ENCODE data around the gene WBP4. TPM values are rescaled to one million over a fixed set of nuclear protein-coding genes. Genes with fewer than 3 reads are reported as not detected.

WBP4 gene
- total and polyA plus RNA-seq, 2 of the 4 experiments (the other 2 are of a cell fraction): 4.3 to 11.0 TPM

- POLR2A ChIA-PET (ENCODE audit: unreplicated experiment): no interaction called here
- H3K4ac ChIP-seq (ENCODE audit: low read depth, low read length): no peak overlapping the region
- H3K4me2 ChIP-seq (ENCODE audit: low read depth, low read length): no peak overlapping the region
Observed at GRCh38 chr13:41013835-41014234, 47.5 kb upstream of the WBP4 start.

More at GRCh38 chr13:41013835-41014234, 47.5 kb upstream of the WBP4 start:
- H2AK9ac ChIP-seq (replicated peaks; ENCODE audit: low read depth, low read length, poor library complexity): no peak overlapping the region
- no peak overlapping the region for H4K91ac ChIP-seq (ENCODE audit: insufficient read depth, low read depth, low read length)
- H2BK20ac ChIP-seq (ENCODE audit: low read depth, low read length): no peak overlapping the region
- no peak overlapping the region for H3K9ac ChIP-seq (ENCODE audit: low read depth, low read length)
- no peaks in the 10 kb centered on the region for H3K9me1 ChIP-seq (ENCODE audit: insufficient read depth, low read length)
- H3K14ac ChIP-seq (replicated peaks; ENCODE audit: low read depth, low read length): no peak overlapping the region
- ATAC-seq (ENCODE audit: low read depth) (no peak), DNase-seq (no peak)
- H3K79me1 ChIP-seq (ENCODE audit: low read depth in 1 of 2, low read length in 2 of 2): peaks cover 28 to 43% of the 10 kb centered on the region in 2 experiments
- H2AFZ ChIP-seq (replicated peaks; ENCODE audit: low read length, poor library complexity): no peak overlapping the region
- intact Hi-C loops (cut with micrococcal nuclease) (no loop called here), in situ Hi-C loops (cut with MboI; ENCODE audit: low sequenced_read_pairs) (no loop called here), dilution Hi-C loops (cut with HindIII; ENCODE audit: low sequenced_read_pairs, unreplicated experiment) (no loop called here)
- no peak overlapping the region for H3K4me3 ChIP-seq (ENCODE audit: insufficient read depth, low read depth, low read length)
- H3K4me1 ChIP-seq (ENCODE audit: control insufficient read depth, insufficient read depth, low read length): no peaks in the 10 kb centered on the region; the same call in 1 of the 2 replicates
- peaks cover 16% of the 10 kb centered on the region for H4K20me1 ChIP-seq (ENCODE audit: insufficient read depth, low read length)
- no peak for TF ChIP-seq RAD21 (IDR thresholded peaks at IDR 0.05; ENCODE audit: low read length)
- TF ChIP-seq POLR2A (IDR thresholded peaks at IDR 0.05; ENCODE audit: low read depth, low read length): no peak
- no peak for TF ChIP-seq USF2 (IDR thresholded peaks at IDR 0.05; ENCODE audit: low read depth, low read length)
- no peak for TF ChIP-seq CEBPB (IDR thresholded peaks at IDR 0.05; ENCODE audit: low read depth, low read length)
- no peak for TF ChIP-seq SMC3 (IDR thresholded peaks at IDR 0.05; ENCODE audit: low read depth, low read length)
- TF ChIP-seq FOS (IDR thresholded peaks at IDR 0.05; ENCODE audit: low read depth, low read length): no peak
- TF ChIP-seq NFE2L2 (IDR thresholded peaks at IDR 0.05; ENCODE audit: low read depth, low read length): no peak
- no peak for TF ChIP-seq MAFK (IDR thresholded peaks at IDR 0.05; ENCODE audit: low read depth, low read length)
- TF ChIP-seq CHD1 (IDR thresholded peaks at IDR 0.05; ENCODE audit: low read depth, low read length): no peak
- TF ChIP-seq RFX5 (IDR thresholded peaks at IDR 0.05; ENCODE audit: low read depth, low read length): no peak
- CTCF ChIA-PET: interaction anchor here (0.8 kb wide), 1 partner anchor 11 kb away, joined by 3 read pairs; no protein-coding TSS in a partner anchor
- H3K27me3 ChIP-seq (ENCODE audit: control insufficient read depth, insufficient read depth, low read length): no peaks in the 10 kb centered on the region
- no TSS peak for BruUV-seq (replicated peaks)
- no peak overlapping the region for H2BK15ac ChIP-seq (ENCODE audit: low read depth, low read length)
- no peak overlapping the region for H3K18ac ChIP-seq (ENCODE audit: low read depth, low read length)
- no peak overlapping the region for H2BK5ac ChIP-seq (ENCODE audit: low read depth, low read length, poor library complexity, severe bottlenecking)
- H3K23ac ChIP-seq (ENCODE audit: low read depth, low read length): no peak overlapping the region
- WGBS, 2 experiments (ENCODE audit: extremely low coverage in 2 of 2, insufficient read length in 1 of 2): no CpG with 5 or more reads among the region's 2 CpGs
- H4K5ac ChIP-seq (ENCODE audit: low read depth, low read length): no peak overlapping the region
- H2BK120ac ChIP-seq (ENCODE audit: low read depth, low read length): no peak overlapping the region
- H3K9me3 ChIP-seq (ENCODE audit: control insufficient read depth, insufficient read depth, low read length): no peaks in the 10 kb centered on the region
- H3K36me3 ChIP-seq (ENCODE audit: control insufficient read depth, insufficient read depth, low read length): 0 out of 2 replicates have a peak, but pooled peaks cover 3% of the 10 kb centered on the region
- H3K56ac ChIP-seq (ENCODE audit: extremely low read depth, insufficient read depth, low read length): no peak overlapping the region
- no peak overlapping the region for H3K27ac ChIP-seq (ENCODE audit: insufficient read depth, low read length)
- no peak overlapping the region for H2AK5ac ChIP-seq (ENCODE audit: low read depth, low read length)
- H4K8ac ChIP-seq (ENCODE audit: low read depth in 2 of 2, low read length in 2 of 2): no peak overlapping the region

Measured in IMR-90 (cell line).